ENCODE results near the gene CBL.

DNA sequence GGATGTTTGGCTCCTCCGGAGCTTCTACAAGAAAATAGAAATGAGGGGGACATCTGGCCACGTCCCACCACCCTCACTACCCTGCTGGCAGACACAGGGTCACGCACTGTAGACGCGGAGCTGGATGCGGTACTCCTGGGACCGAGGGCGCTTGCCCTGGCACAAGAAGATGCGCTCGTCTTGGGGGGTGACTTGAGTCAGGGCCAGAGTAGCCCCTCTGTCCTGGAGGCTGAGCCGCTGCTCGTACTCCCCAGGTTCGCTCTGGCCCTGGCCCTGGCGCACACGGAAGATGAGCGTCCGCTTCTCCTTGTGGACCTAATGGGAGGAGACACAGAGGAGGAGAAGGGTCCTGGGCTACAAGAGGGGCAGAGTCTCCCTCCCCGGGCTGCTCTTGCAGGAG, 108.6 kb downstream of the CBL start:
- TF ChIP-seq CTCF (IDR thresholded peaks at IDR 0.05) = no peak
- TF ChIP-seq ZFX (IDR thresholded peaks at IDR 0.05; ENCODE audit: borderline replicate concordance) = no peak
